ENCODE data around the gene OR10AD1.
A peak's percentile ranks its signal among the peaks of the same experiment; 100 is the strongest.
"Not testable (repeated sequence)": the region's sequence is repeated elsewhere in the genome, so short reads cannot be mapped to it uniquely, and the experiment has no call there.

Gene OR10AD1, protein sequence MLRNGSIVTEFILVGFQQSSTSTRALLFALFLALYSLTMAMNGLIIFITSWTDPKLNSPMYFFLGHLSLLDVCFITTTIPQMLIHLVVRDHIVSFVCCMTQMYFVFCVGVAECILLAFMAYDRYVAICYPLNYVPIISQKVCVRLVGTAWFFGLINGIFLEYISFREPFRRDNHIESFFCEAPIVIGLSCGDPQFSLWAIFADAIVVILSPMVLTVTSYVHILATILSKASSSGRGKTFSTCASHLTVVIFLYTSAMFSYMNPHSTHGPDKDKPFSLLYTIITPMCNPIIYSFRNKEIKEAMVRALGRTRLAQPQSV

DNA sequence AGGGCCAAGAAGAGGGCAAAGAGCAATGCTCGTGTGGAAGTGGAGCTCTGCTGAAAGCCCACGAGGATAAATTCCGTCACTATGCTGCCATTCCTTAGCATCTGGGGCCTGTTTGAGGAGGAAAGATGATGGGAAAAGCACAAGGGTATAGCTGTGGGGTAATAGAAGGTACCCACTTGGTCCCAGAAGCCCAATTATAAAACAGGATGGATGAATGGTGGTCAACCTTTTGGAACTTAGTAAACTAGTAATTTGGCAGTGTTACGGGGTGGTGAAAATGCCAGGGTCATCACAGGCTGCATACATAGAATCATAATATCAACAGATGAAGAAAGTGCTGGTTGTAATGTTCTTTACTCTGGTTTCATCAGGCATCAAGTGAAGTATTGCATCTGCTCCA is at the start of gene OR10AD1:
Gene OR10AD1 (minus strand): TSS at position 101 of the 400 bp plus-strand sequence. CDS start 0 bp downstream, at position 101.
- DNase-seq = no peak

DNA sequence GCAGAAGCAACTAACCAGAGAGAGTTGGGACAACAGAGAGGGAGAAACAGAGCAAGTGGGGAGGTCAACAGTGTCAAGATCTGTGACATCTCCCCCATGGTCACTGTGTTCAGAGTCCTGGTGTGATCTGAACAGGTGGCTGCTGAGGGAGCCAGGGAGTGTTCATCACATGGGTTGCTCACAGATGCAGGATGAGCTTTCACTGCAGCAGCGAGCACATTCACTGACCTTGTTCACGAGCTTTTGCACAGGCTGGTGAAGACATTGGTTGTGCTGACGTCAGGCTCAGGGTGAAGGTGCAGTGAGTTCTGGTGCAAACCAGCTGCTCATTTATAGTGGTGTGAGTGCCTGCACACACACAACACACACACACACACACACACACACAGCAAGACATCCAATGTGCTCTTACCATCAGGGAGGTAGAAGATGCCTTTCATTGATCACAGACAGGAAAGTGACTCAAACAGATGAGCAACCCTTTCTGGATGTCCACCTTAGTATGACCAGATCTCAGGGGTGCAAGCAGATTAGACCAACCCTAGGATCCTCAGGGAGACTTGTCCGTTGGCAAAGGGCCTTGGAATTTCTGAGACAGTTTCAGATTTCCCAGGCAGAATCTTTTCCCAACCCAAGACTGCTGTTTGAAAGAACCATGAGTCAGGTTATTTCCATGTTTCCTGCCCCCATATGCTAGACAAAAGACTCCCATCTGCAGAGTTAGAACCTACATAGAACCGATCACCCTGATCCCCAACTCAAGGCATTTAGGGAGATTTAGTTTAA is 44.3 kb upstream of the OR10AD1 start:
- DNase-seq = no peak

DNA sequence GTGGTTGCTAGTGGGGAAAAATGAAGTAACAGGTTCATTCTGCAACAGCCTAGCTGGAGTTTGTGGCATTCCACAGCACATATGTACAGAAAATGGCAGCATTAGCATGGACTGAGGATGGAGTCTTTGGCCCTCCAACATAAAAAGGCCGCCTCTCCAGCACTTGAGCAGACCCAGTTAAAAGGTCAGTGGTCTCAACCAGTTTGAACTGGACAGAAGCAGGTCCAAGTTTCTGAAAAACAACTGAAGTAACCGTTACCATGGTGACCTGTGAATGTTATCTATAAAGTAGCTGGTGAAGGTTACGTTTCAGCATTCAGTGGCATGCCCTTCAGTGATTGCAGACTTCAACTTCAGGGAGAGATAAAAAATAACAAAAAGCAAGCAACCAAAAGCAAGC is 34.1 kb upstream of the OR10AD1 start:
- DNase-seq = no peak

DNA sequence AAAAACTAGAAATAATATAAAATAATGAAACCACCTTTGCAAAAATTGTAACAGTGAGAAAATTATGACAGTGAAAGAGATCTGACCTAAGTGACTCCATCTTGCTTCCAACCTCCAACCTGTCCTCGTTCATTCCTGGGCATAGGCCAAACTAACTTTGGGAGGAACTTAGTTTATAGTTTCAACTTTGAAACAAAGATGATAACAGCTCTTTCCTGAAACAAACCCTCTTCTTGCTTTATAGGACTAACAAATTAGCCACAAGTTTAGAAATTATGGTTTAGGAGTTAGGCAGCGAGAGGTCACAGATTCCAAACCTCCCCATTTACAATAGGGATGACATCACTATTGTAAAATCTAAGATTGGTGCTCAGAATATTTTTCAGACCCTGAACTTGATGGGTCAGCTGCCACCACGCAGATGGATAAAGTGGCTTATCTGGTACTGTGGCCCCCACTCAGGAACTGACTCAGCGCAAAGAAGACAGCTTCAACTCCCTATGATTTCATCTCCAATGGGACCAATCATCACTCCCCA is 32.8 kb upstream of the OR10AD1 start:
- DNase-seq = no peak

DNA sequence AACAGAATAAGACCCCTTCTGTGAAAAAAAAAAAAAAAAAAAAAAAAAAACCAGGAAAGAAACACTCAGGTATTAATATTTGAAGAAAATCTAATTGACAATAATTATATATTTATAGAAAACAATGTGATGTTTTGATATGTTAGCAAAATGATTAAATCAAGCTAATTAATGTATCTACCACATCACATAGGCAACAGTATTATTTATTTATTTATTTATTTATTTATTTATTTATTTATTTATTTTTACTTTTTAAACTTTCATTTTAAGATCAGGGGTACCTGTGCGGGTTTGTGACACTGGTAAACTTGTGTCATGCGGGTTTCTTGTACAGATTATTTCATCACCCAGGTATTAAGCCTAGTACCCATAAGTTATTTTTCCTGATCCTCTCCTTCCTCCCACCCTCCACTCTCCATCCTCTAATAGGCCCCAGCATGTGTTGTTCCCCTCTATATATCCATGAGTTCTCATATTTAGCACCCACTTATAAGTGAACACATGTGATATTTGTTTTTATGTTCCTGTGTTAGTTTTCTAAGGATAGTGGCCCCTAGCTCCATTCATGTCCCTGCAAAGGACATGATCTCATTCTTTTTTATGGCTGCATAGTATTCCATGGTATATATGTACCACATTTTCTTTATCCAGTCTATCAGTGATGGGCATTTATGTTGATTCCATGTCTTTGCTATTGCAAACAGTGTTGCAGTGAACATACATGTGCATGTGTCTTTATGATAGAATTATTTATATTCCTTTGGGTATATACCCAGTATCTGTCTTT is 28.3 kb upstream of the OR10AD1 start:
- DNase-seq = not testable (repeated sequence)

DNA sequence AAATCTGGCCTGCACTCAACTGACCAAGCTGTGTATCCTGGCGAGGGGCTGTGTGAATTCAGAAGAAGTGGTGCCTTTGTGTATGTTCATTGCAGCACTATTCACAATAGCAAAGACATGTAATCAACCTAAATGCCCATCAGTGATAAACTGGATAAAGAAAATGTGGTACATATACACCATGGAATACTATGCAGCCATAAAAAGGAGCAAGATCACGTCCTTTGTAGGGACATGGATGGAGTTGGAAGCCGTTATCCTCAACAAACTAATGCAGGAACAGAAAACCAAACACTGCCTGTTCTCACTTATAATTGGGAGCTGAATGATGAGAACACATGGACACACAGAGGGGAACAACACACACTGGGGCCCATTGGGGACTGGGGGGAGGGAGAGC is 21.4 kb upstream of the OR10AD1 start:
- DNase-seq = not testable (repeated sequence)

DNA sequence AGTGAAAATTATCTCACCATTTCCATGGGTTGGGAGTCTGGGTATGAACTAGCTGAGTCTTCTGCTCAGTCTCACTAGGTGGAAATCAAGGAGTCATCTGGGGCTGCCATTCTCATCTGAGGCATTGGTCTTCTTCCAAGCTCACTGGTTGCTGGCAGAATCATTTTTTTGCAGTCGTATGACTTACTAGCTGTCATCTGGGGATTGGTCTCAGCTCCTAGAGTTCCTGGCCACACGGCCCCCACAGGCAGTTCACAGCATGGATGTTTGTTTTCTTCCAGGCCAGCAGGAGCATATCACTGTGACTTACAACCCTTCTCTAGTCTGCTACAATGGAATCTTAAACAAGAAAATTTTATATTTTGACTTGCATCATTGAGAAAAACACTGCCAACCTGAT is 18.6 kb upstream of the OR10AD1 start:
- no peak for DNase-seq

DNA sequence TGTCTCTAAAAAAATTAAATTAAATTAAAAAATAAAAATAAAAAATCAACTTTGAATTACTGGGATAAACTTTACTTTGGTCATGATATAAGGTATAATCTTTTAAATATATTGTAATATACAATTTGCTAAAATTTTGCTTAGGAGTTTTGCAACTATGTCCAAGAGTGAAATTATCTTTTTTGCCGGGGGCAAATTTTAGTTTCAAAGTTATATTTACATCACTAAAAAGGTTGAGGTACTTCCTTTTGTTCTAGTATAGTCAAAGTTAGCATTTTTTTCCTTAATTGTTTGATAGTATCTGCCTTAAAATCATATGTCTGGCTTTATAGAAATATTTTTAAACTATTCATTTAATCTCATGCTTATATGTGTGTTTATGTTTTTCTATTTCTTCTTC is 17.6 kb upstream of the OR10AD1 start:
- DNase-seq = no peak

DNA sequence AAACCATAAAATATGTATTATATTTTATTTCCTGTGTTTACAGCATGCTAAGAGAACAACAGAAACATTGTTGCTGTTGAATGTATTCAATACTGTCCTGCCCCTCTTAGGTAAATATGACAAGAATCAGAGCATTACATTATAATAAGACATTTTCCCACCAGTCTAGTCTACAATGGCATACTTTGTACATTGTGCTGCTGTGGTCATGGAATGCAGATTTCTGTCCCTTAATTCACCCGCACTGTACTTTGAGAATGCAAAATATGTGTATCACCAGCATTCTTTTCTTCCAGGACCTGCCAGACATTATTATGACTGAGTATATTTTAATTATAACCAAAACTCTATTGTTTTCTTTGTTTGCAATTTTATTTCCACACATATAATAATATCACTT is 16.5 kb upstream of the OR10AD1 start:
- no peak for DNase-seq

DNA sequence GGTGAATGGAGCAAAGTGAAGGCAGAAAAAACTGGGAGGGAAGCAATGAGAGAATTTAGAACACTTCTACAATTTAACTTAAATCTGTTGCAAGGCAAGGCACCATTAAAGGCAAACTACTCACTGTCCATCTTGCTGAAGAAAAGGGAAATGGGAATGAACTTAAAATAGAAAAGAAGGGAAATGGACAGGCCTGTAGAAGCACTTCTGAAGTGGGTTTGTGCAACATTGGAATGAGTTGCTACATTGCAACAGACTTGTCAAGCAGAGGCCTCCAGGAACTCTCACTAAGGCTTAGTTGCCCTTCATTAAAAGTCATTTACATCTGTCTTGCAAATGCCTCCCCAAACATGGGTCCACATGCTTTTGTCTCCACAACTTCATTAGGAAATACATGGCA is 13.7 kb upstream of the OR10AD1 start:
- DNase-seq = peak; percentile 86

DNA sequence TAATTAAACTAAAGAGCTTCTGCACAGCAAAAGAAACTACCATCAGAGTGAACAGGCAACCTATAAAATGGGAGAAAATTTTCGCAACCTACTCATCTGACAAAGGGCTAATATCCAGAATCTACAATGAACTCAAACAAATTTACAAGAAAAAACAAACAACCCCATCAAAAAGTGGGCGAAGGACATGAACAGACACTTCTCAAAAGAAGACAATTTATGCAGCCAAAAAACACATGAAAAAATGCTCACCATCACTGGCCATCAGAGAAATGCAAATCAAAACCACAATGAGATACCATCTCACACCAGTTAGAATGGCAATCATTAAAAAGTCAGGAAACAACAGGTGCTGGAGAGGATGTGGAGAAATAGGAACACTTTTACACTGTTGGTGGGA is 6.4 kb upstream of the OR10AD1 start:
- DNase-seq = not testable (repeated sequence)

DNA sequence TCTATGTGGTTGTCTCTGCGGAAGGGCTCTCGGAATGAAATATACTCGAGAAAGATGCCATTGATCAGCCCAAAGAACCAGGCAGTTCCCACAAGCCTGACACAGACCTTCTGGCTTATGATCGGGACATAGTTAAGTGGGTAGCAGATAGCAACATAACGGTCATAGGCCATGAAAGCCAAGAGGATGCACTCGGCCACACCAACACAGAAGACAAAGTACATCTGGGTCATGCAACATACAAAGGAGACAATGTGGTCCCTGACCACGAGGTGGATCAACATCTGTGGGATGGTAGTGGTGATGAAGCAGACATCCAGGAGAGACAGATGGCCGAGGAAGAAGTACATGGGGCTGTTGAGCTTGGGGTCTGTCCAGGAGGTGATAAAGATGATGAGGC is 326 bp downstream of the OR10AD1 start:
- DNase-seq = no peak

DNA sequence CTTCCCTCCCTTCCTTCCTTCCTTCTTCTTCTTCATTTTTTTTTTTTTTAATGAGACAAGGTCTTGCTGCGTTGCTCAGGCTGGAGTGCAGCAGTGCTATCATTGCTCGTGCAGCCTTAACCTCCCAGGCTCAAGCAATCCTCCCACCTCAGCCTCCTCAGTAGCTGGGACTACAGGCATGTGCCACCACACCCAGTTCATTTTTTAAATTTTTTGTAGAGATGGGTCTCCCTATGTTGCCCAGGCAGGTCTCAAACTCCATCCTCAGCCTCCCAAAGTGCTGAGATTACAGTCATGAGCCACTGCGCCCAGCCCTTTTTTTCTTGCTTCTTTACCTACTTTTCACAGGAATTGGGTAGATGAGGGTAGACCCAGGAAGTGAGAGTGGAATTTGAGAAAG is 1.6 kb downstream of the OR10AD1 start:
- no peak for DNase-seq

DNA sequence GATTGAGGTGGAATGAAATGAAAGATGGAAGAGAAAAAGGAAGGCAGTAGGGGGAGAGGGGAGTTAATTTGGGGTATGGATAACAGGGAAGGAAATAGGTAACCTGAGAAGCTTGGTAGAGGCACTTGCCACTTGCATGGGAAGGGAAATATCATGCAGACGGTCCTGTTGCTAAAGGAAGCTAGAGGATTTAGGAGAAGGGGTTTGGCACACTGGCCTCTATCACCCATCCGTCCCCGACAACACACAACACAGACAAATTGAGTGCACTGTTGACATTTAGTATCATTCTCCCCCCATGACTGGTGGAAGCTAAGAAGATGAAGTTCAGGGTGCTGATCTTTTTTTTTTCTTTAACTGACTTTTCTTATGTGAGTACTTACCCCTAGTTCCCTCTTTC is 2.0 kb downstream of the OR10AD1 start:
- no peak for DNase-seq

DNA sequence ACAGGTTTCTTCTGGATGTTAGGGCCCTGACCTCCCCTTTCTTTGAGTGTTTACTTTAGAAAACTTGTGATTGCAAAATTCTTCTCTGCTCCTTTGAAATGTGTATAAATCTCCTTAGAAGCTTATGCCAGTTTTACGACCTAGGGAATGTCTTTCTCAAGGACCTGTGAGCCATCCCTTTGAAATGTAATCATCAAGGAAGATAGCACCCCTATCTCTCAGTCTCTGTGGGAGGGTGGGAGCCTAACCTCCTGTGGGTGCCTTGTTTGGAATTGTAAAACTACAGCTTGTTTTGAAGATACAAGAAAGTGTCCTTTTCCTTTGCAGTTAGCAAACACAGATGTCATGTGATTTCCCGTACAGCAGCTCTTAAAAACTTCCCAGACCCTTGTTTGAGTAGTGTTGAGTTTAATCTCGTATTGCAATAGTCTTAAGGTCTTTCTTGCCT is 3.3 kb downstream of the OR10AD1 start:
- peak; percentile 86 for DNase-seq

DNA sequence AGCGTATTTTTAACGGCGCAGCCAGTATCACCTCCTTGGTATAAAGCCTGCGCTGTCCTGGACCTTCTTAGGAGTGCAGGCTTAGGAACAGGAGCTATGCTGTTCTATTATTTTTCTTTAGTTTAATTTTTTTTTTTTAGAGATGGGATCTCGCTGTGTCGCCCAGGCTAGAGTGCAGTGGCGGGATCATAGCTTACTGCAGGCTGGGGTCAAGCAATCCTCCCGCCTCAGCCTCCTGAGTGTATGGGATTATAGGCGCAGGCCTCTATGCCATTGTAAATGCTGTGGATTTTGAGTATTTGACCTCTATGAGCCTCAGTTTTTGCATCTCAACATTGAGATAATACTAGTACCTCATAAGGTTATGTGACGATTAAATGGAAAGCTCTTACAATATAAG is 4.1 kb downstream of the OR10AD1 start:
- no peak for DNase-seq

DNA sequence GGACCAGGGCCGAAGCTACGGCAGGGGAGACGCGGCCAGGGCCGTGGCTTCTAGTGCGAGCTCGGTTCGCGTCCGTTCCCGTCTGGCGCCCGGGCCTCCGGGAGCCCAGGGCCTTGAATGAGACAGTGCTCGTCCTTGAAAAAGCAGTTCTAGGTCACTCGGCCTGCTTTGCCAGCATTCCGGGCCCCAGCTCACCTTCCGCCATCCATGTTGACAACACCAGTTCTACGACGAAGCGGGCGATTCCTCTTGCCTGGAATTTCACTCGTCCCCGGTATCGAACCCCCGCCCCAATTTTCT is 4.5 kb downstream of the OR10AD1 start:
- DNase-seq = peak; percentile 44

DNA sequence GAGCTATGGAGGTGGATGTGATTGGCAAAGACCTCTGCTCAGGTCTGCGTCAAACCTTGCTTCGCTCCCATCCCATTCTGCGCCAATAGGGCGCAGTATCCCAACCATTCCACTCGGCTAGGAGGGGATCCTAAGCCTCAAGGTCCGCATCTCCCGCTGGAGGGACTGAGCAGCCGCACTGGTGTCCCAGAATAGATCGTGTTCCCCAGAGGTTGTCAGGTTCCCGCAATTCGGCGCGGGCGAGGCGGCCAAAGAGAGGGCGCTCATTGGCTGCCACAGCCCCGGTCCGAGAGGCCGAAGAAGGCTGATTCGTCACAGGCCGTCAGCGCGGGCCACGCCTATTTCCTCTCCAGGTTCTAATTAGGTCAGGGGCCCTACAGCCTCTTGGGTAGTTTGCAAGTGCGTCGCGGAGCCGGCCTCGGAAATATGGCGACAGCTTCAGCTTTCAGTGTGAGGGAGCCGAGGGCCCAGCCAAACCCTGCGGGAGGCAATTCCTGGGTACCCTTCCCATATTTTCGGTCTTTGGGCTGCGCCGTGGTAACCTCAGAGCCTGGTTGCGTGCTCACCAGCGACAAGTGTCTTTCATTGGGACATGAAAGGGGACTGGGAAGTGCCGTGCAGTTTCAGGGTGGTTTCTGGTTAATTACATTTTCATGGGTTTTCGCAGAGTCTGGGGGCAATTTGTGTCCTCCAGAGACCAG is 5.0 kb downstream of the OR10AD1 start:
- peak; percentile 98 for DNase-seq

DNA sequence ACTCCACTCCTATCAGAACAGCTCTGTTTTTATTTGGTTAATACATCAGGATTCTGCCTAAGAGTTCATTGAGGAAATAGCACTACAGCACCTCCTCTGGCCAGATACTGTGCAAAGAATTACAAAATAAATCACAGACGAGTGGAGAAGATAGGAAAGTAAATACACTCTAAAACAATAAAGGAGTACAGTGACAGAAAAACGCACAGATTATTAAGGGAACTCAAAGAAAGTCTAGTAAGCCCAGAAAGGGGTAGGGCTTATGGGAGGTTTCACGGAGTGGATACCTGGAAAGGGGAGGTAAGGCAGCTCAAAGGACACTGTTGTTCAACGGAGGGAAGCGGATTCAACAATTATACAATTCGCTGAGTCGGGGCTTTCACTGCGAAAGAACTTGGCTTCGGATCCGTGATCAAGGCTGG is 5.5 kb downstream of the OR10AD1 start:
- peak; percentile 40 for DNase-seq

DNA sequence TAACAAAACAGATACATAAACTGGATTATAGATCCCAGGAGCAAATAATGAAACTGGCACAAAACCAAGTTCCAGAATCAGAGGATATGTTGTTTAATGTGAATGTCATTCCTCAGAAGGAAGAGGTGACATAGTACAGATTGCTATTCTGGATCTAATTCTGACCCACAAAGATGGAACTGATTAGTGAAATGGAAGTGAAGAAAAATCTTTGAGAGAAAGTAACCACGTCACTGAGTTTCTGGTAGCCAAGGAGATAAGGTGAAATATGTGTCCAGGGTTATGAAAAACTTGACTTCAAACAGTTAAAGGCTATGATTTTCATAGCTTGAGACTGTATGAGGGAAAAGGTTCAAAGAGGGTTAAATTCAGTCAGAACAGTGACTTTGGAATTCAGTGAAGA is 8.3 kb downstream of the OR10AD1 start:
- DNase-seq = no peak

DNA sequence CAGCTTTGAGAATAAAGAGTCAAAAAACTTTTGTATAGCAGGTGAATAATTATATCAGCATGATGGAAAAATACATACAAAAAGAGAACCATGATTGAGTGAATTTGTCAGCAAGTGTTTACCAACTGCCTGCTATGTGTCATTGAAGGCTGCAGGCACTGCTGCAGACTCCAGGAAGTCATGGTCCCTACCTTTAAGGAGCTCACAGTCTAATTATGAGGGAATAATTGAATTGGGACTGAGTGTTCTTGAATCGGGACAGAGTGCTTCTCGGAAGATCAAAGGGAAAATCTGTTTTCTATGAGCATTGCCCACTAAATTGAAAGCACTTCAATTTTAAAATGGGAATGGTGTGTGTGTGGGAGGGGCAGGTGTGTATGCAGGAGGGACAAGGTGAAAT is 9.5 kb downstream of the OR10AD1 start:
- DNase-seq = no peak

DNA sequence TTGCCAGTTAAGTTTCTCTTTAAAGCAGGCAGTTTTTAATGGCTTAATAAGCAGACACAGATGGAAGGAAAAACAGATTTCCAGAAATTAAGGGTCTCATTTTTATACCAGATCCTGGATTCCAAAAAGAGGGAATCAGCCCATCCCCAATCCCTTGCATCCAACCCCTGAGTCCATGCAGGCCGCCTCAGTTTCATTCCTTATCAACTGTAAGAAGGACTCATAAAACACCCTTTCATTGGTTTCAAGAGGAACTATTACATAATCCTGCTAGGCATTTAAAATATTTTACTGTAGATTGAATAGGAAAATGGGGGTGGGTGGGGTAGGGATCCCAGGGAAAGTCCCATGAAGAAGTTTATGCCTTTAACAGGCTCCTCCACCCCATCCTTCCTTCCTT is 10.2 kb downstream of the OR10AD1 start:
- DNase-seq = no peak

DNA sequence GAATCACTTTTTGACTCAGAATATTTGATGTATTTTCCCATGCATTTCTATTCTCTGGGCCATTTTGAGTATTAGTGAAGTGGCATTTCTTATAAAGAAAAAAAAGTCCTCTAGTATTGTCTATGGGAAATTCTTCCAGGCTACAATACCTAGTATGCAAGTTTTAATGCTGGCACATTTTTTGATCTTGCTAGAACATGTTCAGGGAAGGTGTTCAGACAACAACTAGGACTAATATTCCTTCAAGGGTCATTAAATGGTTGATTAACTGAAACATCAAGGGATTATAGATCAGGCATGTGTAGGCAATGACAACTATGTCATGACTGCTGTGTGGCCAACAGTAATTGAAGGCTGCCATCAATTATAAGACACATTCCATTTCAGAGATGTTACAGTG is 12.0 kb downstream of the OR10AD1 start:
- no peak for DNase-seq

All from suppressor macrophage treated with lipopolysaccharide for 4 hours (primary cell).